HEK293T (cell line): ENCODE measurements around the gene PIK3IP1.

Experiments used
- BHLHE40 ChIP-seq: fragments of 450-650 bp; IDR thresholded peaks from 2 replicates; pipeline ENCODE4 v1.6.1; 2016; ENCODE audit warnings: mild to moderate bottlenecking, moderate library complexity, borderline replicate concordance
- ELF4 ChIP-seq: fragments of 450-650 bp; IDR thresholded peaks from 2 replicates; pipeline ENCODE4 v1.6.1; 2017; ENCODE audit warnings: antibody characterized with exemption
- FOXA1 ChIP-seq: fragments of 450-650 bp; IDR thresholded peaks from 2 replicates; pipeline ENCODE4 v1.6.1; 2016; ENCODE audit warnings: mild to moderate bottlenecking
- FOXK2 ChIP-seq: fragments of 450-650 bp; IDR thresholded peaks from 2 replicates; pipeline ENCODE4 v1.6.1; 2016; ENCODE audit warnings: mild to moderate bottlenecking
- FOXM1 ChIP-seq: fragments of 450-650 bp; IDR thresholded peaks from 2 replicates; pipeline ENCODE4 v1.6.1; 2017; ENCODE audit warnings: mild to moderate bottlenecking, borderline replicate concordance
- HDGF ChIP-seq: fragments of 450-650 bp; IDR thresholded peaks from 2 replicates; pipeline ENCODE4 v1.6.1; 2017; ENCODE audit warnings: antibody characterized with exemption, borderline replicate concordance
- SP1 ChIP-seq: fragments of 450-650 bp; IDR thresholded peaks from 2 replicates; pipeline ENCODE4 v1.6.1; 2017
- ZNF384 ChIP-seq: fragments of 450-650 bp; IDR thresholded peaks from 2 replicates; pipeline ENCODE4 v1.6.1; 2016
- TF ChIP-seq, protein P1 (sequence below): fragments of 450-650 bp; IDR thresholded peaks from 2 replicates; pipeline ENCODE4 v1.6.1; 2016

DNA sequence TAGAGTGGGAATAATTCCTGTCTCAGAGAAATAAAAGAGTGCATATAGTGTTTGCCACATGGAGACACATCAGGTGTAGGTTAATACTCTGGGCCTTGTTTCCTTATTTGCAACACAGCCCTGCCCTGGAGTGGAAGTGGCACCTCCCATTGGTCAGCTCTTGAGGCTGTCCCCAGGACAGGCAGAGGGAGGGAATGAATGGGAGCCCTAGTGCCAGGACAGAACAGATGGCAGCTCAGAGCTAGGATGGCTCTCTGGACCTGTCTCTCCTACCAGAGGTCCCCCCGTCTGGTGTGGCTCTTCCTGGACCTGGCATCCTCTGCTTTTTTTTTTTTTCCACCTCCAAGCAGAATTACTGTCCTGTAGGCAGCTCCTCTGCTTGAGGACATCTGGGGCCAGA is 44.6 kb downstream of the PIK3IP1 start:
- TF ChIP-seq ELF4 (no peak), FOXM1 (no peak), SP1 (no peak), BHLHE40 (no peak), ZNF384 (no peak), FOXK2 (no peak), HDGF (no peak), FOXA1 (no peak)
- TF ChIP-seq, protein P1, sequence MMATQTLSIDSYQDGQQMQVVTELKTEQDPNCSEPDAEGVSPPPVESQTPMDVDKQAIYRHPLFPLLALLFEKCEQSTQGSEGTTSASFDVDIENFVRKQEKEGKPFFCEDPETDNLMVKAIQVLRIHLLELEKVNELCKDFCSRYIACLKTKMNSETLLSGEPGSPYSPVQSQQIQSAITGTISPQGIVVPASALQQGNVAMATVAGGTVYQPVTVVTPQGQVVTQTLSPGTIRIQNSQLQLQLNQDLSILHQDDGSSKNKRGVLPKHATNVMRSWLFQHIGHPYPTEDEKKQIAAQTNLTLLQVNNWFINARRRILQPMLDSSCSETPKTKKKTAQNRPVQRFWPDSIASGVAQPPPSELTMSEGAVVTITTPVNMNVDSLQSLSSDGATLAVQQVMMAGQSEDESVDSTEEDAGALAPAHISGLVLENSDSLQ: no peak
